HG02678 (cell line): Measurements from ENCODE around the gene TRAT1.

Experiments used
- ATAC-seq: cut with Tn5 transposase; IDR thresholded peaks from one replicate; pipeline ENCODE4 v1.9.1; 2021; ENCODE audit warnings: mild to moderate bottlenecking, moderate library complexity; ENCODE audit not compliant: unreplicated experiment

The TRAT1 gene

DNA sequence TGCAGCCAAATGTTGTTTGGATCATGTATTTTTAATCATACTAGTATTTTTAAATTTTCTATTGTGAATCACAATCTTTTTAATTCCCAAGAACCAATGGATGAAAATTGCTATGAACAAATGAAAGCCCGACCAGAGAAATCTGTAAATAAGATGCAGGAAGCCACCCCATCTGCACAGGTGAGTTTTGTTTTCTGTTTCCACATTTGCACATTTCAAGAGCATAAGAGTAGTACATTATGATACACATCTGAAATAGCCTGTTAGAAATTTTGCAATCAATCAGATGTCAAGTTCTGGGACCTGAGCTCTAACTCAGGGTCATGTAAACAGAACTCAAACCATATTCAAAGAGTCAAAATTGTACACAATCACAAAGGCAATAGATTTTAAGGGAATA, 26.5 kb downstream of the TRAT1 start:
- ATAC-seq = no peak

DNA sequence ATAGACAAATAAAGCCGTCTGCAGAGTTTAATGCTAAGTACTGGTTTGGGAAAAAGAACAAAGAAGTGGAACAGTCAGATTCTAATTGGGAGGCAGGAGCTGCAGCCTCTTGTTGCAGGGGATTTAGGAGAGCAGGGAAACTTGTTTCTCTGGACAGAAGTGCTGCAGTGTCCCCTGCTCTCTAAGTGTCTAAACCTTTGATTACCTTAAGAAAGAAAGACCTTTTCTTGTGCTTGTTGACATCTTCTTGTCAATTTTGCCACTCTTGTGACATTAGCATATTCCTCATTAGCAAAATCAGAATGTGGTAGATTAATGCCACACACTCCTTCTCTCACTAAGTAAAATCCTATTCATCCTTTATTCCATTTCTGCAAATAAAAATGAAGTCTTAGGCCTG, 38.8 kb downstream of the TRAT1 start:
- no peak for ATAC-seq

DNA sequence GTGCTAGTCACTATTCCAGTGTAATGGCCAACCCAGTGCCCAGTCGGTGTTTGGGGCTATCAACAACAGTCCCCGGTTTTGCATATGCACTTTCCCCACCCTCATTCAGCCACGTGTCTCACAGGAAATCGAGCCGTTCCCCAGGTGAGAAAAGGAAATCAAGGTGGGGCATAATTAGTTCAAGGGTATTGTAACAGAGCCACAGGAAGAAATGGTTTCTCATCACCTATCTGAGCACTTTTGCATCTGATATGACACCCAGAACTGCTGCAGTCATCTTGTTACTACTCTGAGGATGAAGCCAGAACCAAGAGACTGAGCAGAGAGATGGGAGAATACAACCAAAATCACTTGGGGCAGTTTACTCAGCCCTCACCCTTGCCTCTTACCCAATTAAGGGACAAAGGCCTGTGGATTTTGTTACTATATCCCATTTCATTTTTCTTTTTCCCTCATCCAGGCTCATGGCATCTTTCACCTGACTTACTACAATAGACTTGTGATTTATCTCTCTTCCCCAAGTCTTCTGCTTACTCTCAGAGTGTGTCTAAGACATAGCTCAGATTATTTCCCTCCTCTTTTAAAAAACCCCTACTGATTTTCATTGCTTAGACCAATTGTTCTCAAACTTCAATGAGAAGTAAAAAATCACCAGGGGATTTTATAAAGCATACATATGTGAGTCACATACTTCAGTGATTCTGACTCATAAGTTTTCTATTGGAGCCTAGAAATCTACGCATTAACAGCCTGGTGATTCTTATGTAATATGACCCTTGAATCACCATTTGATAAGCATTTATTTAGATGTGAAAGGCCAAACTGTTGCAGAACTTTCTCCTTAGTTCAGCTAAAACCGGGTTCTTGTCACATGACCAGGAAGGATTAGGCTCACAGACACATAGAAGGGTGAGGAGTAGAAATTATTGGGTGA, 40.5 kb downstream of the TRAT1 start:
- ATAC-seq = no peak

DNA sequence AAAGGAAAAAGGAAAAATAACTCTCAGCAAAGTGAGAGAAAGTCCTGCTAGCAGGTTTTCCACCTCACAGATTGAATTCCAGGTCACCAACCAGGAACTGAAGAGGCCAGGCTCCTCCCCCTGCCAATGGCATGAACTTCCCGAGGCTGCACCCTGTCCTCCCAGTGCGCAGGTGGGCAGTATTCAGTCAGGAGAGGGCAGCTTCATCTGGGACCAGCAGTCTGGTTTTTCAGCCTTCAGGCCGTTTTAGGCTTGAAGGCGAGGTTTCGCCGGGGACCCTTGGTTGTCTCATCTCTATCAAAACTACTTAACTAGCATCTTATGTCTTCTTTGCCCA, 41.2 kb downstream of the TRAT1 start:
- no peak for ATAC-seq

DNA sequence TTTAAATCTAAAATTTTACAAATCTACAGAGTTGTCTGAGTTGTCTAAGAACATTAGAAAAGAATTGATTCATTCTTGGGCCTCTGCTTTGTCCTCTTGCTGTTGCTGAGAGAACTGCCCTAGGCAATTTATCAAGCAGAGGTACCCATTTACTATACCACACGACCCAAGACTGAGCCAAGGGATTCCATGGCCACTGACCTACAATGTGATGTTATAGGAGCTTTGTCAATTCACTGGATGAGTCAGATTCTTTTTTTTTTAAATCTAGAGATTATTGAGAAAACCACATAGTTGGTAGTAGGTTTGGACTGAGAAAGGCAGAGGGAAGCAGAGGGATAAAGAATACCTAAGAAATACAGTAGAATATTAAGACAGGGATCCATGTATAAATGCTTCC, 55.3 kb downstream of the TRAT1 start:
- no peak for ATAC-seq

DNA sequence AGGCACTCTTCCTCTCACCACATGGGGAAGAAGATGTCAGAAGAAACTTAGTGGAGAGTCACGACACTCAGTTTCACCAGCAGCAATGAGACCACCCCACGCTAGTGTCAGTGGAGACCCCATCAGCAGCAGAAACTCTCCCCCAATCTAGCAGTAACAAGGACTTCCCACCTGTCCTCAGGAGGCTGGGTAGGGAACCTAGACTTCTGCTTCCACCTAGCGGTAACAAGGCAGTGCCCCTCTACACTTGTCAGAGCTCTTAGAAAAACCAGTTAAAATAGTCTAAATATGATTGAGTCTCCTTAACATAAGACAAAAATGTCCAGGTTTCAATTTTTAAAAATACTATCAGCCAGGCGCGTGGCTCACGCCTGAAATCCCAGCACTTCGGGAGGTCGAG, 57.3 kb downstream of the TRAT1 start:
- no peak for ATAC-seq

DNA sequence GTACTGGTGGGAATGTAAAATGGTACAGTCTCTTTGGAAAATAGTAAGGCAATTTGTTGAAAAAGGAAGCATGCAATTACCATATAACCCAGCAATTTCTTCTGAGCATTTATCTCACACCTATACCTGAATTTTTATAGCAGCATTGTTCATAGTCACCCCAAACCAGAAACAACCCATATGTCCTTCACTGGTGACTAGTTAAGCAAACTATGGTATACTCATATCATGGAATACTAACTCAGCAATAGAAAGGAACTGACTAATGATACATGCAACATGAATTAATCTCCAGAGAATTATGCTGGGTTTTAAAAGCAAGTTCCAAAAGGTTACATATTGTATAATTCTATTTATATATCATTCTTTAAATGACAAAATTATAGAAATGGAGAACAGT, 60.2 kb downstream of the TRAT1 start:
- no peak for ATAC-seq

DNA sequence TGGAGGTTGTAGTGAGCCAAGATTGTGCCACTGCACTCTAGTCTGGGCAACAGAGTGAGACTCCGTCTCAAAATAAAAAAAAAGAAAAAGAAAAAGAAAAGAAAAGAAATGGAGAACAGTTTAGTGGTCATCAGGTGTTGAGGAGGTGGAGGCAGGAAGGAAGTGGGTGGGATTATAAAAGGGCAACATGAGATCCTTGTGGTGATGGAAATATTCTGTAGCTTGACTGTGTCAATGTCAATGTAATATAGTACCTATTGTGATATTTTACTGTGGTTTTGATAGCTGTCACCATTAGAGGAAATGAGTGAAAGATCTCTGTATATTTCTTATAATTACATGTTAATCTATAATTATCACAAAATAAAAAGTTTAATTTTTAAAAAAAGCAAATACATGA, 60.8 kb downstream of the TRAT1 start:
- ATAC-seq = no peak

DNA sequence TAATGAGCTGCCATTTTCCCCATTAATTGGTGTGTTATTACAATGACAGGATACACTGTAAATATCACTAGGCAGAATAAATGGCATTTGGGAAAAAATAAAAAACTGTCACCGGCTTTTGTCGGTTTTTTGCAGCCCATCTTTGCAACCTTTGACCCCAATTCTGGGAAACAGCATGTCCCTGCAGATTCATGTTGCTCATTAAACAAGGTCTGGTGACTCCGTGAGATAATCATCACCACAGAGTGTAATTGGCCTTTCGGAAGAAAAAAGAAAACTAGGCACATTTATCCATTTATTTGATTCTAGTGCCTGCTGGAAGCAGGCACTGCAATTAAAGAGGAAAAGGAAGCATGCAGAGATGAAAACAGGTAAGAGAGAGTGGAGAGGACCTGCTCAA, 64.5 kb downstream of the TRAT1 start:
- no peak for ATAC-seq

DNA sequence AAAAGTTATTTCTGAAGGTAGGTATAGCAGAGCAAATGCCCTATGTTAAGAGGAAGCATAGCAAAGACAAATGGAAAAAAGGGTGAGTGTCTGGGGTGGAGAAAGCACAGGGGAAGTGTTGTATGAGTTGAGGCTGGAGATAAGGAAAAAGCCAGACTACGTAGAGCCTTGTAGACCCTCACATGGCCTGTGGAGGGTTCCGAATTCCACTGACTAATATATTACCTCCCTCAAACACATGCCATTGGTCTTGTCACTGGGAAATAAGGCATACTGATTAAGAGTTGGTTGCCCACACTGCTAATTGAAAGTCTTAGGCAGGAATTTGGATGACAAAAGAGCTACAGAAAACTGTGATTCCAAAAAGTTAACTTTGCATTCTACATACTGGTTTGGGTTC, 65.2 kb downstream of the TRAT1 start:
- ATAC-seq = no peak

DNA sequence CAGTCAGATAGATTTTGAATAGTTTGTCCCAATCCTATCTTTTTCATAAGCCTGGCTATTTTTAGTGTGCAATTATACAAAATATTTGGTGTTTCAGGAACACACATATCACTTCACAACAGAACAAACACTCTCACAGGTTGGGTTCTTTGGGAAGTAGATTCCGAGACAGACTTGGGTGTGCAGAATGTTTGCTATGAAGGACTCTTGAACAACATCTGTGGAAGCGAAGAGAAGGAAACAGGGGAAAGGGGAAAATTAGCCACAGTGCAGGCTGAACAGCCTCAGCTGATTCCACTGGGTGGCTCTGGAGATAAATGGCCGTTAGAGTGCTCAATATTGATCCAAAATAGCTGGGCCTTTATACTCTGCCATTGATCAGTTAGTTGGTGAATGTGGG, 69.2 kb downstream of the TRAT1 start:
- no peak for ATAC-seq

DNA sequence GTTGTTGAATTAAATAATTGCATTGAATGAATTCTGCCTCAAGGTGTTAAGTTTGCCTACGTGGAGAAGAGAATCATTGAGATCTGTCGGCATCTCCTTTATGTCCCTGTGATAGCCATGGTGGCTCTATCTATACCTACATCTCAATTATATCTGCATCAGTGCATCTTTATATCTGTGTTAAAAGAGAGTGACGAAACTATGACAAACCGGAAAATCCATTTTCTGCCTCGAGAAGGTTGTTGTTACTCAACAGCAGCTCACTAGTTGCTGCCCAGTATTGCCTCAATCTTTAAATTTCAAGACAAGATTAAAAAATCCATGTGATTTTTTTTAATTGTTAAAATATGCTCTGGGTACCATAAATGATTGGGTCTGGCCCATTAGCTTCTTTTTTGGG, 72.4 kb downstream of the TRAT1 start:
- no peak for ATAC-seq

DNA sequence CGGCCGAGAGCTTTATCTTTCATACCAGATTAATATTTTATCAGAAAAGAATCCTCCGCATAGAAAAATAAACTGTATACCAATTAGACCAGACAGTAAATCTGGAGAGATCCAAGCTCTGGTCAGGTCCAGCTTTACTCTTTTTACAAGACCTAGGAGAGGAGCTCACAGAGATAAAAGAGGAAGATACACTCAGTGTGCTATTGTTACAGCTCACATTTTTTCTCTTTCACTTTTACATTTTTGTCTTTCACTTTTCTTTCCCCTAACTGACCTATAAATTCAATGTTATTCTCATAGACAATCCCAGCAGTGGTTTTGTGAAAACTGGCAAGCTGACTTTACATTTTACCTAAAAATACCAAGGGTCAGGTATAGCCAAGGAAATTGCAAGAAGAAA, 75.3 kb downstream of the TRAT1 start:
- ATAC-seq = no peak

DNA sequence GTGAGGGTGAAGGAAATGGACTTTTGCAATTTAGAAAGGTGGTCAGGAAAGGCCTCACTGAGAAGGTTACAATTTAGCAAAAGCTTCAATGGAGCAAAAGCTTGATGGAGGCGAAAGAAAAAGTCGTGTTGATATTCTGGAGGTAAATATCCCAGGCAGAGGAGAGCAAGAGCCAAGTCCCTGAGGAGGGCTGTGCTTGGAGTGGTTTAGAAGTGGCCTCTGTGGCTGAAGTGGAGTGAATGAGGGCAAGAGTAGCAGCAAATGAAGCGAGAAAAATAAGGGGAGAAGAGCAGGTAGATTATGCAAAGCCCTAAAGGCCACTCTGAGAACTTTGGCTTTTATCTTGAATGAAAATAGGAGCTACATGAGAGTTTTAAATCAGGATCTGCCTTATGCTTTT, 76.9 kb downstream of the TRAT1 start:
- ATAC-seq = no peak
